Fibroblast of skin of back (primary cell): ENCODE data around the gene PDZK1IP1.
"Not testable (repeated sequence)": the region's sequence is repeated elsewhere in the genome, so short reads cannot be mapped to it uniquely, and the experiment has no call there.

Experiments used
- DNase-seq: peaks from one replicate; pipeline ENCODE4 v3.0.0-alpha.2; 2013

The PDZK1IP1 gene

GRCh38 chr1:47180603-47181094 lies 9.2 kb downstream of the PDZK1IP1 start:
- DNase-seq = no peak

GRCh38 chr1:47179988-47180563 lies 9.8 kb downstream of the PDZK1IP1 start:
- DNase-seq = no peak

GRCh38 chr1:47179017-47179987 lies 10.5 kb downstream of the PDZK1IP1 start:
- DNase-seq = peak; percentile 94

- no peak for DNase-seq
Observed at GRCh38 chr1:47178654-47179016, 11.2 kb downstream of the PDZK1IP1 start.

GRCh38 chr1:47178020-47178419 lies 11.8 kb downstream of the PDZK1IP1 start:
- DNase-seq = no peak

GRCh38 chr1:47175227-47175934 lies 14.5 kb downstream of the PDZK1IP1 start:
- DNase-seq = peak; percentile 59

- DNase-seq = no peak
Observed at GRCh38 chr1:47174656-47175020, 15.2 kb downstream of the PDZK1IP1 start.

GRCh38 chr1:47172782-47173181 lies 17.1 kb downstream of the PDZK1IP1 start:
- no peak for DNase-seq

GRCh38 chr1:47164552-47164951 lies 25.3 kb downstream of the PDZK1IP1 start:
- DNase-seq = no peak

- no peak for DNase-seq
Observed at GRCh38 chr1:47161298-47162040, 28.4 kb downstream of the PDZK1IP1 start.

GRCh38 chr1:47160716-47161115 lies 29.1 kb downstream of the PDZK1IP1 start:
- DNase-seq = no peak

- not testable (repeated sequence) for DNase-seq
Observed at GRCh38 chr1:47157957-47158356, 31.9 kb downstream of the PDZK1IP1 start.

- DNase-seq = not testable (repeated sequence)
Observed at GRCh38 chr1:47156457-47156856, 33.4 kb downstream of the PDZK1IP1 start.

GRCh38 chr1:47149162-47149561 lies 40.7 kb downstream of the PDZK1IP1 start:
- DNase-seq = not testable (repeated sequence)

- DNase-seq = no peak
Observed at GRCh38 chr1:47147047-47147785, 42.6 kb downstream of the PDZK1IP1 start.

- not testable (repeated sequence) for DNase-seq
Observed at GRCh38 chr1:47146495-47146894, 43.3 kb downstream of the PDZK1IP1 start.

- not testable (repeated sequence) for DNase-seq
Observed at GRCh38 chr1:47143654-47144053, 46.2 kb downstream of the PDZK1IP1 start.

GRCh38 chr1:47140358-47140757 lies 49.5 kb downstream of the PDZK1IP1 start:
- DNase-seq = not testable (repeated sequence)

GRCh38 chr1:47137925-47138615 lies 51.8 kb downstream of the PDZK1IP1 start:
- DNase-seq = no peak

GRCh38 chr1:47137198-47137597 lies 52.6 kb downstream of the PDZK1IP1 start, which contains the start of gene CYP4A22:
Gene CYP4A22 (plus strand): TSS chr1:47137441. CDS start chr1:47137486, 45 bp downstream.
- no peak for DNase-seq
